Measurements from ENCODE around the gene KCNE5.
A peak's percentile ranks its signal among the peaks of the same experiment; 100 is the strongest.
"Not testable (repeated sequence)": the region's sequence is repeated elsewhere in the genome, so short reads cannot be mapped to it uniquely, and the experiment has no call there.

The KCNE5 gene

GRCh38 chrX:109601486-109601885 is 23.5 kb downstream of the KCNE5 start:
- DNase-seq, result no peak

- DNase-seq, result peak; percentile 77
Observed at GRCh38 chrX:109600237-109600651, 24.7 kb downstream of the KCNE5 start.

- no peak for DNase-seq
Observed at GRCh38 chrX:109596015-109596414, 29.0 kb downstream of the KCNE5 start.

- DNase-seq, result no peak
Observed at GRCh38 chrX:109590176-109590575, 34.8 kb downstream of the KCNE5 start.

- DNase-seq, result no peak
Observed at GRCh38 chrX:109585488-109585887, 39.5 kb downstream of the KCNE5 start.

- no peak for DNase-seq
Observed at GRCh38 chrX:109578916-109579315, 46.1 kb downstream of the KCNE5 start.

- DNase-seq, result no peak
Observed at GRCh38 chrX:109577055-109577454, 47.9 kb downstream of the KCNE5 start.

GRCh38 chrX:109576083-109576482 is 48.9 kb downstream of the KCNE5 start:
- not testable (repeated sequence) for DNase-seq
